Lung (tissue), 12 donors: ENCODE results near the gene HERC6. TPM values are rescaled to one million over a fixed set of nuclear protein-coding genes. Genes with fewer than 3 reads are reported as not detected.

Source experiments
- ATAC-seq: fragments of 200-7000 bp; cut with Tn5 transposase; one replicate; pipeline ENCODE4 v1.9.1; 2020; ENCODE audit warnings: moderate number of reproducible peaks; ENCODE audit not compliant: insufficient read depth, low FRiP score
- DNase-seq, 3 donors: peaks; one replicate each; pipeline ENCODE4 v3.0.0-alpha.2; 2013 to 2017
- H3K27ac ChIP-seq, 2 donors: one replicate each; pipeline ENCODE4 v1.5.1; 2013; ENCODE audit warnings: mild to moderate bottlenecking in 2 of 2, moderate library complexity in 2 of 2, control low read depth in 1 of 2, inconsistent platforms in 1 of 2, low read depth in 1 of 2, low read length in 1 of 2
- H3K27me3 ChIP-seq, 3 donors: one replicate each; pipeline ENCODE4 v1.5.1; 2013; ENCODE audit warnings: low read length in 2 of 3; ENCODE audit not compliant: control insufficient read depth in 3 of 3, insufficient read depth in 3 of 3
- H3K36me3 ChIP-seq, 4 donors: one replicate each; pipeline ENCODE4 v1.5.1; 2013; ENCODE audit warnings: low read length in 4 of 4, mild to moderate bottlenecking in 1 of 4, moderate library complexity in 1 of 4; ENCODE audit not compliant: control insufficient read depth in 4 of 4, insufficient read depth in 4 of 4
- H3K4me1 ChIP-seq, 5 donors: one replicate each; pipeline ENCODE4 v1.5.1; 2013; ENCODE audit warnings: low read length in 5 of 5, mild to moderate bottlenecking in 2 of 5, moderate library complexity in 1 of 5; ENCODE audit not compliant: control insufficient read depth in 5 of 5, insufficient read depth in 5 of 5
- H3K4me3 ChIP-seq: one replicate; pipeline ENCODE4 v1.5.1; 2013; ENCODE audit warnings: mild to moderate bottlenecking, control low read depth, moderate library complexity
- H3K9ac ChIP-seq, 2 donors: one replicate each; pipeline ENCODE4 v1.5.1; 2013; ENCODE audit warnings: low read length in 2 of 2, control low read depth in 1 of 2; ENCODE audit not compliant: insufficient read depth in 1 of 2
- H3K9me3 ChIP-seq, 4 donors: one replicate each; pipeline ENCODE4 v1.5.1; 2013; ENCODE audit warnings: low read length in 3 of 4, mild to moderate bottlenecking in 1 of 4, moderate library complexity in 1 of 4; ENCODE audit not compliant: control insufficient read depth in 4 of 4, insufficient read depth in 3 of 4
- CTCF ChIP-seq: IDR thresholded peaks from 2 replicates; pipeline ENCODE4 v1.5.1; 2012; ENCODE audit warnings: mild to moderate bottlenecking; ENCODE audit errors: control extremely low read depth, extremely low read depth
- WGBS, 2 donors: extraction: QIAGEN DNeasy Blood & Tissue Kit; methylation state at CpG; one replicate each; pipeline ENCODE4 v1.1.7; 2013; 5-methylcytosine and 5-hydroxymethylcytosine counted together
- polyA plus RNA-seq, 2 donors: library from polyadenylated mRNA; stranded (reverse); fragments of 200-250 nt; gene quantifications; one replicate each; pipeline ENCODE4 v1.2.1, GENCODE V29; 2013
- total RNA-seq, 2 donors: library from RNA; depleted of rRNA in 1 of 2; stranded (reverse); fragments of >200 nt in 1 of 2; gene quantifications; one replicate each; pipeline ENCODE4 v1.2.1, GENCODE V29; 2014 to 2021
- donor health status: control.
- donor health status: control.
- donor health status: Bipolar disorder and iron deficiency.
- donor health status: healthy.
- donor health status: DM: yes; HTN: yes; CAD: no.

HERC6 gene
- total and polyA plus RNA-seq, 4 donors: 3.4 to 21.7 (median 10.0) TPM

GRCh38 chr4:88352062-88352740, 26.5 kb upstream of the HERC6 start:
- H3K9me3 ChIP-seq: peaks cover 0 to 4% (median under 1%) of the 10 kb centered on the region in 4 donors
- no peaks in the 10 kb centered on the region for H3K36me3 ChIP-seq
- peaks cover 0 to 2% (median 0%) of the 10 kb centered on the region in 5 donors for H3K4me1 ChIP-seq
- no peak overlapping the region for H3K9ac ChIP-seq
- TF ChIP-seq CTCF: no peak
- ATAC-seq: no peak
- no peaks in the 10 kb centered on the region for H3K27me3 ChIP-seq
- H3K4me3 ChIP-seq: no peak overlapping the region
- H3K27ac ChIP-seq: no peak overlapping the region
- 57 to 66% methylated on average over 3 of the region's 3 CpGs for WGBS, 2 donors
- no peak for DNase-seq

- Histone ChIP-seq H3K9me3 (peaks cover 0 to 4% (median under 1%) of the 10 kb centered on the region in 4 donors), H3K9ac (no peak overlapping the region), H3K4me3 (no peak overlapping the region), H3K36me3 (no peaks in the 10 kb centered on the region), H3K27ac (no peak overlapping the region), H3K27me3 (no peaks in the 10 kb centered on the region), H3K4me1 (peaks cover 0 to 2% (median 0%) of the 10 kb centered on the region in 5 donors)
- no peak for TF ChIP-seq CTCF
- DNase-seq (no peak), ATAC-seq (no peak)
These were observed 25.3 kb upstream of the HERC6 start for GRCh38 chr4:88353324-88353723.

- ATAC-seq: no peak
- DNase-seq: no peak
- Histone ChIP-seq H3K4me3 (no peak overlapping the region), H3K9ac (no peak overlapping the region), H3K27me3 (no peaks in the 10 kb centered on the region), H3K36me3 (no peaks in the 10 kb centered on the region), H3K4me1 (peaks cover 0 to under 1% (median 0%) of the 10 kb centered on the region in 5 donors), H3K27ac (no peak overlapping the region), H3K9me3 (peaks cover 0 to 8% (median 2%) of the 10 kb centered on the region in 4 donors)
- no peak for TF ChIP-seq CTCF
These were observed 21.9 kb upstream of the HERC6 start for GRCh38 chr4:88356771-88357170.

GRCh38 chr4:88357262-88357661, 21.4 kb upstream of the HERC6 start:
- no peak for ATAC-seq
- no peaks in the 10 kb centered on the region for H3K4me1 ChIP-seq
- H3K4me3 ChIP-seq: no peak overlapping the region
- TF ChIP-seq CTCF: no peak
- H3K27me3 ChIP-seq: no peaks in the 10 kb centered on the region
- 85 to 95% methylated on average over 4 of the region's 4 CpGs for WGBS, 2 donors
- no peak overlapping the region for H3K27ac ChIP-seq
- peaks cover 0 to 8% (median 2%) of the 10 kb centered on the region in 4 donors for H3K9me3 ChIP-seq
- H3K9ac ChIP-seq: no peak overlapping the region
- DNase-seq: no peak
- H3K36me3 ChIP-seq: no peaks in the 10 kb centered on the region
